GM19025 (cell line): Measurements from ENCODE around the gene TRAPPC8.
"Not testable (repeated sequence)": the region's sequence is repeated elsewhere in the genome, so short reads cannot be mapped to it uniquely, and the experiment has no call there.

ENCODE experiments used
- ATAC-seq: cut with Tn5 transposase; IDR thresholded peaks from one replicate; pipeline ENCODE4 v1.9.1; 2021; ENCODE audit warnings: mild to moderate bottlenecking, low read depth, moderate library complexity; ENCODE audit not compliant: unreplicated experiment

Gene TRAPPC8

GRCh38 chr18:31877900-31878299 lies 65.0 kb downstream of the TRAPPC8 start:
- no peak for ATAC-seq

GRCh38 chr18:31876707-31877106 lies 66.2 kb downstream of the TRAPPC8 start:
- no peak for ATAC-seq

GRCh38 chr18:31875301-31875700 lies 67.6 kb downstream of the TRAPPC8 start:
- ATAC-seq = no peak

DNA sequence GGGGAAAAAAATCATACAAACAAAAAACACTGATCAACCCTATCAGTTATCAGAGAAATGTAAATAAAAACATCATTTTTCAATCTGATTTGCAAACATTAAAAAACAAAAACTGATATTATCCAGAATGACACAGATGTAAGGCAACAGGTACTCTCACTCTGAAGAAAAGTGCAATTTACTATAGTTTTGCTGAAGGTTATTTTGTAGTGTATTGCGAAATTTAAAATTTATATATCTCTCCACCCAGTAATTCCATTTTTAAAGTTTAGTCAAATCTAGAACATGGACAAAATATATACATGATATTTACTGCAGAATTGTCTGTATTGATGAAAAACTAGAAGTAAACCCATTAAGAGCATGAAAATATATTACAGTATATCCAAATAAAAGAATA lies 79.8 kb downstream of the TRAPPC8 start:
- no peak for ATAC-seq

- ATAC-seq = no peak
These were observed 82.4 kb downstream of the TRAPPC8 start for GRCh38 chr18:31860488-31860887.

GRCh38 chr18:31857526-31858106 lies 85.3 kb downstream of the TRAPPC8 start:
- no peak for ATAC-seq

DNA sequence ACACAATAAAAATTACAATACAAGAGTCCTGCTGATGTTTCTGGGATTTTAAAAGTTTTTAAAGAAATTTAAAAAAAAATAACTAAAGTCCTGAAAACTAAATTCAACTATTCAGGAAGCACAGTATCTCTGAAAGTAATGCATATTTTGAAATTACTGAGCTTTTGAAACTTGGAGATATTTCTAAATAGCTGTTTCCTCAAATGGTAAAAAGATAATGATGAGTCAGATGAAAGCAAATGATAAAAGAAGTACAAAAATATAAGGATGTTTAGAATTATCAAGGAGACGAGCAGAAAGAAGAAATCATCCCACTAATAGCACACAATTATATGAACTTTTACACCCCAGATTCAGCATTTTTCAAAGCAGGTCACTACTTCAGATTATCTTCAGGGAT lies 92.1 kb downstream of the TRAPPC8 start:
- no peak for ATAC-seq

DNA sequence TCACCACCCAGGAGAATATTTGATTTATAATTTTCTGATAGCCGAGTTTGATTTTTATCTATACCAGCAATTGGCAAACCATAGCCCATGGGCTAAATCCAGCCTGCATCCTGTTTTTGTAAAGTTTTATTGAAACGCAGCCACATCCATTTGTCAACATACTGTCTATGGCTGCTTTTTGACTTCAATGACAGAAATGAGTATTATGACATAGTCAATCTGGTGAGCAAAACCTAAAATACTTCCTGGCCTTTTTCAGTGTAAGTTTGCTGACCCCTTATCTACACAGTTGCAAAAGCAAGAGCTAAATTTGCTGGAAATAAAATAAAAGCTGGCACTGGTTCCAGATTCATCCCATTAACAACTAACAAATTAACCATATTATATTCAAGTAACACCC lies 102.4 kb downstream of the TRAPPC8 start:
- no peak for ATAC-seq

- no peak for ATAC-seq
These were observed 105.0 kb downstream of the TRAPPC8 start for GRCh38 chr18:31837879-31838278.

GRCh38 chr18:31835528-31836133 lies 107.3 kb downstream of the TRAPPC8 start:
- ATAC-seq = no peak

- ATAC-seq = no peak
These were observed 111.0 kb downstream of the TRAPPC8 start for GRCh38 chr18:31831903-31832302.

DNA sequence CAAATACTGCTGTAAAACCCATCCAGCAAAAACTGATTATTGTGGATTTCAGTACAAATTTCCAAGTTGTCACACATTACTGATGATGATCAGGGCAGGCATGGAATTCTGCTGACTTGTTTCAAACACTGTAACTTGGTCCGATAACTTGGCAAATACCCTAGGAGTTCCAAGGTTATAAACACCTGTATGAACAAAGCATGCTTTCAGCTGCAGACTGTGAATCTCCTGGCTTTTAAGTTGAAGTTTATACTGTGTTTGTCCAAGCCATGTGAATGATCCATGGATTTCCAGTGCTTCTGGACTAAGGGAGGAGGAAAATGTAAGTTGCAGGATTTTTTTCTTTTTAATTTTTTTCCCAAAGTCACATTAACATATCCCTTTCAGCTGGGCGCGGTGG lies 112.2 kb downstream of the TRAPPC8 start:
- no peak for ATAC-seq

DNA sequence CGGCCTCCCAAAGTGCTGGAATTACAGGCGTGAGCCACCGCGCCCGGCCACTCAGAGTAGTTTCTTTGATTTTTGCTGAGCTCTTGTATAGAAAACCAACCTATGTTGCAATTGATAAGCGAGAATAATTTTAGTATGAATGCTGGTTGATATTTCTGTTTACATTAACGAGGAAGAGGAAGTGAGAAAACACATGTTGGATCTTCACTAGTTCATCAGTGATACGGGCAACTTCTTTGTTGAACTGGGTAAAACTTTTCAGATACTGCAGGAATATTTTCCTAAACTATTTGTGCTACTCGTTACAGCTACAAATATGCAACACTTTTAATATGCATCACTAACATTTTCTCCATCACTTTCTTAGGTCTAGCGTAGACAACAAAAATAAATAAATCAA lies 114.3 kb downstream of the TRAPPC8 start:
- ATAC-seq = no peak

DNA sequence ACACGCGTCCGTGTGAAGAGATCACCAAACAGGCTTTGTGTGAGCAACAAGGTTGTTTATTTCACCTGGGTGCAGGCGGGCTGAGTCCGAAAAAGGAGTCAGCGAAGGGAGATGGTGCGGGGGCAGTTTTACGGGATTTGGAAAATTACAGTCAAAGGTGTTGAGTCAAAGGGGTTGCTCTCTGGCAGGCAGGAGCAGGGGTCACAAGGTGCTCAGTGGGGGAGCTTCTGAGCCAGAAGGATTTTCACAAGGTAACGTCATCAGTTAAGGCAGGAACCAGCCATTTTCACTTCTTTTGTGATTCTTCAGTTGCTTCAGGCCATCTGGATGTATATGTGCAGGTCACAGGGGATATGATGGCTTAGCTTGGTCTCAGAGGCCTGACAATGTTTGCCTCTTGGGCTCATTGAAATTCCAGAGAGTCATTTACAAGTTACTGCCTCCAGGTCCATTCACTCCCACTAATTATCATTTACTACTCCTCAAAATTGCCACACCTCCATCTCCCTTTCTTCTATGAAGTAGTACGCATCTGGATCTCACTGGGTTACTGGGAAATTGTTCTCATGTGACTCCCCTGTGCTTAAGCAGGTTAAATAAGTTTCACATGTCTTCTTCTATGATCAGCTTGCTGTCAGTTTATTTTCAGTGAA lies 116.1 kb downstream of the TRAPPC8 start:
- not testable (repeated sequence) for ATAC-seq

DNA sequence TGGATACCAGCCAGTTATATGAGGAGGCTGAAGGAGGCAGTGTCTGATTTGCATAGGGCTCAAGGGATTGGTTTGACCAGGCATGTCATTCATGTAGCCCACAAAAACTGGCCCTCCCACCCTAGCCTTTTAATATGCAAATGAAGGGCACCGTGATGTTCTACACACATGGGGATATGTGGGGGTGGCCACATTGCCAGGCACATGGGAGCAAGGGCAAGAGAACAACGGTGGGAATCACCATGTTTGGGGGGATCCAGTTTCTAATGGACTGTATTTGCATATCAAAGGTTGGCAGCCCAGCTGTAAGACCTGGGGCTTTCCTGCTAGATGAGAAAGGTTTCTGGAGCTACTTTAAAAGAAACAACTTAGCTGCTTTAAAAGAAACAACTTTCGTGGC lies 117.2 kb downstream of the TRAPPC8 start:
- no peak for ATAC-seq

DNA sequence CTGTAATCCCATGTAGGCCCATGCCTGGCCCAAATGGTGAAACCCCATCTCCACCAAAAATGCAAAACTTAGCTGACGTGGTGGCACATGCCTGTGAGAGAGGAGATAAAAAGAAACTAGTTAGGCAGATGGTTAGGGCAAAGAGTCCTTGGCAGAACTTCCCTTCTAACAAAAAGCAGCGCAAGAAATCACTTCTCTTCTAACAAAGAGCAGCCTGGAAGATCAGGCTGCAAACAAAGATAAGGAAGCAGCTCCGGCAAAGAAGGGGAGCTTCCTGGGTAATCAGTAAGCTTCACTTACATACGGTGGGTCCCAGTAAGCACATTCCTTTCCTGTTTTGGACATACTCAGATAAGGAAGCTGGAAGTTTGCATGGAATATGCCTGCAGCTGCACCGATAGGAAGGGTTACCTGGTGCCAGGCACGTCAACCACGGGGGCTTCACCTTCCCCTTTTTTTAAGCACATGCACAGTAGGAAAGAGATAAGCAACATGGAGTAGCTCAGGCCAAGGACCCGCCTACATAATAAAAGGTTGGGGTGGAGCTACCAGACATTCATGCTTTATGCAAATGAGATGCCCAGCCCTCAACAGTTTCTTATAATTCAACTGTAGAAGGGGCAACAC lies 121.3 kb downstream of the TRAPPC8 start:
- ATAC-seq = no peak

- no peak for ATAC-seq
These were observed 123.1 kb downstream of the TRAPPC8 start for GRCh38 chr18:31819925-31820229.

DNA sequence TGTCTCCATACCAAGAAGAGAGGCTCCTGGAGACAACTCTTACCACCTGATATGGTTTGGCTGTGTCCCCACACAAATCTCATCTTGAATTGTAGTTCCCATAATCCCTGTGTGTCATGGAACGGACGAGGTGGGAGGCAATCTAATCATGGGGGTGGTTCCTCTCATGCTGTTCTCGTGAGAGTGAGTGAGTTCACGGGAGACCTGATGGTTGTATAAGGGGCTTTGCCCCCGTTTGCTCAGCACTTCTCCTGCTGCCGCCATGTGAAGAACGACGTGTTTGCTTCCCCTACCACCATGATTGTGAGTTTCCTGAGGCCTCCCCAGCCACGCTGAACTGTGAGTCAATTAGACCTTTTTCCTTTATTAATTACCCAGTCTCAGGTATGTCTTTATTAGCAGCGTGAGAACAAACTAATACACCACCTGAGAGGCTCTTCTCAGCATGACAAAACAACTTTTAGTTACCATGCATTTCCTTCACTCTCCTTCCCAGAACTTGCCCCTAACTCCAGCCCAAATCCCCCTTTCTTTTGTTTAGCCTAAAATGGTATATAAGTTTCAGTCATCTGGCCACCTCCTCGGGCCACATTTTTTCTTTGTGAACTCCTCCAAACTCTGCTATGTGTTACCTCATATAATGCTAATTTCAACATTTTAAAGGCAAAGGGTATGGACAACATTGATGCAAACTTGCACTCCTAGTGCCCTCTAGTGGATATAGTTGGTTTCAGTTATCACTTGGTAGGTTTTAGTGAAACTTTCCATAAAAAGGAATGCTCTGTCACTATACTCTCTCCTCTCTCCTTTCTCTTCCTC lies 123.6 kb downstream of the TRAPPC8 start:
- no peak for ATAC-seq

DNA sequence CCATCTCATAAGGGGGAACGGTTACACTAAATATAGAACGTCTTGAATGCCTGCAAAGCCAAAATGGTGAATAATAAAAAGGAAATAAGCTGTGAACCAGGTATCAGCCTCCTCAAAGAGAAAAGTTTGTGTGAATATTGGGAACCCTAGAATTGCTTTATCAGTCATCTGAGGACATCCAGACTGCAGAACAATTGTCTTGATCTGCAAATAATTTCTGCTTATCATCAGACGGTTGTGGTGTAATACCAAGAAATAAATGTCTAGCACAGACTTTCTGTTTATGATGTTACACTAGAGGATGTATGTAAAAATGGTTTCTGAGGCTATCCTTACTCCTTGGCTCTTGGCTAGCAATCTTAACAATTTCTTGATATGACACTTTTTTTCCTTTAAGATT lies 128.8 kb downstream of the TRAPPC8 start:
- ATAC-seq = no peak

GRCh38 chr18:31810336-31811130 lies 132.4 kb downstream of the TRAPPC8 start:
- not testable (repeated sequence) for ATAC-seq
